Stimulated activated CD4-positive, alpha-beta T cell treated with anti-CD3 and anti-CD28 coated beads, Interleukin-15, amount 100 ng/mL, for 48 hours (primary cell): ENCODE results near the gene CACNA1C.

ENCODE experiments used
- DNase-seq, 2 donors: peaks; one replicate each; pipeline ENCODE4 v3.0.0-alpha.2; 2020; ENCODE audit warnings: low read depth in 2 of 2

CACNA1C gene

DNA sequence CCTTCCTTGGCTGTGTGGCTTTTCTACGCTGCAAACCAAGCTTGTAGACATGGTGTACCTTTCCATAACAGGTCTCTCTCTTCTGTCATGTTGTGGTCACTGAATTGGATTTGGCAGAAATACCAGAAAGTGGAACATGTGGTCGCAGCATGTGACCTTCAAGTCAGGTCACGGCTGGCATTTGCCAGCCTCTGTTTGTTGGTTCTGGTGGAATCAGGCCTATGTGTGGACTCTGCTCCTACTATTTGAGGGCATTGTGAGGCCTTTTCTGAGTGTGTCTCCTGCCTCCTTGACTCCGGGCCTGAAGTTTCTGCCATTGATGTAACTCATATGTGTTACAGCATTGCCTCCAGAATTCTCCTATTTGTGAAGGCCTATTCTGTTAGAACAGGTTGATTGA, 116.7 kb downstream of the CACNA1C start:
- no peak for DNase-seq

DNA sequence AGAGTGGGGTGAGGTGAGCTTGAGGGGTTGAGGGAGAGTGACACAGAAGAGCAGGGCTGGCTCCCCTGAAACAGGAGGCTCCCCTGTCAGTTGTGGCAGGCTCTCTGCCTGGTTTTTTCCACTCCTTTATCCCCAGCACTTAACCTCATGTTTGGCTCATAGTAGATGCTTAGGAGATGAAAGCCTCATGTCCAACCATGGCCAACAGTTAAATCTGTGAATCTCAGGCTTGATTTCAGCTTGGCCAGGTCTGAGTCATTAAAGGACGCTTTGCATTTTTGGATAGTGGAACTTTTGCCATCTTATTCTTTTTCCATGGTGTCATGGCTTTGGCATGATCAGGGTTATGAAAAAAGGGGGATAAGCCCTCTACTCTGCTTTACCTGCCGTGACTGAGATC, 117.2 kb downstream of the CACNA1C start:
- no peak for DNase-seq

DNA sequence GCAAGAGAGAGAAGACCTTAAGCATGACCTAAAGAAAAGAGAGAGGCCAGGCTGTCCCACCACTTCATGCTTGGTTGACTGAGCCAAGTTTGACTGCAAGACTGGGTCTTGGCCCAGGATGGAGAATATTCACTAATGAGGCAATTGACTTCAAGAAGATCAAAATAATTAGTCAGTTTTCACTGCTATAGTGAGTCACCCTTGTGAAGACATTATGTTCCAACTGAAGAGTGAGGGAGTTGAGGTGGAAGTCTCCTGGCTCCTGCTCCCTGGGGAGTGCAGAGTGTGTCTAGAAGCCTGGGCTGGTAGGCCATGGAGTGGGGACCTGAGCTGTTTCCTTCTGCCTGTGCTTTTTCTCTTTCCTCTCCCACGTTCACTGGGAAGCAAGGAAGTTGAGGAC, 117.6 kb downstream of the CACNA1C start:
- DNase-seq: no peak

DNA sequence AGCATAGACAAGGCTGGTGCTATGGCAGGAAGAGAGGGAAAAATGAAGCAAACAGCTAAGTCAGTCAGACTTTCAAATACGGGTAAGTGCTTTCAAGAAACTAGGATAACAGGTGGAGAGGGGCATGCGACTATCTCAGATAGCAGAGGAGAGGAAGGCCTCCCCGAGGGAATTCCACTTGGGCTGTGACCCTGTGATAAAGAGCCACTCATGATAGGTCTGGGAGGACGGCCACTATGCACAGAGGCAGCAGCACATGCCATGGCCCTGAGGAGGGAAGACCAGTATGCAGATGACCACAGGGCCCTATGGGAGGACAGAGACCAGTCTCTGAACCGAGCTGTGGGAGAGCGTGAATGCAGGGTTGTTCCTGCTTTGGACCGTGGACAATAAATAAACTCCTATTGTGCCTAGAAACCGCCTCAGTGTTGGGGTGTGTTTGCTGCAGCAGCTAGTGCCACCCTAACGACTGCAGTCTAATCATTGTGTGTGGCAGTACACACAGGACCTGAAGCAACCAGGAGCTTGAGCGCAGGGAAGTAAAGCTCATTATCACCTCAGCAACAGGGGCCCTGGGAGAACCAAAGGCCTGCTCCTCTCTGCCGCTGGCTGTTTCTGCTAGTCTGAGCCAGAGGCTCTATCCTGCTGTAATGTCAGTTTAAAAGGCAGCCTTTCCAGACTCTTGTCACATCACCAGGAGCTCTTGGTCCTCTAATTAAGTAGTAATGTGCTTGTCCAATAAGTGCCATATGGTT, 119.1 kb downstream of the CACNA1C start:
- DNase-seq: no peak

DNA sequence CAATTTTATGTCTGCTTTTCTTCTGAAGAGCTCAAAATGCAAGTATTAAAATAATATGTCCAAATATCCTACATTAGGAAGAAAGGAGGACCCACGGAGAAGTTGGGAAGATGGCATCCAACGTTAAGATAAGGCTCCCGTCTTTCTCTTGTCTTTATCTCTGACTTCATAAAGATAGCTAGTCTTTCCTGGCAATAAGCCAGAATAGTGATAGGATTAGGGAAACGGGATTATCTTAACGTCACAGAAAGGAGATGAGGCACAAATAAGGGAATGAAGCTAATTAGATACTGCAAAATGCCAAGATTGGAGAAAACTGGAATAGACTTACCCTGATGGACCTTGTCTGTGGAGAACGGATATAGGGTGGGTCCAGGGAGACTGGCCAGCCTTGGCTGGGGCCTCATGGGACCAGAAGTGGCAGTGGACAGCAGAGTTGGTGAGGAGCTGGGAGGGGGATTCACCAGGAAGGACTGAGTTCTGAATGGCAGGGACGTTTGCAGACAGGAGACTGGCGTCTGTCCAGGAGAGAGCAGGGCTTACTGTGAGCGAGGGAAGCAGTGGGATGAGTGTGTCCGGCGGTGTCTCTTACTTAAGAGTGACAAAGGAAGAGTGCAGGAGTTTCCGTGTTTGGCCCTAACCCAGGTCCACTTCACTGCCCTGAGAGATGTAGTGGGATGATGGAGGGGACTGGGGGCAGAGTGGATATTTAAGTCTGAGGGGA, 119.9 kb downstream of the CACNA1C start:
- no peak for DNase-seq

DNA sequence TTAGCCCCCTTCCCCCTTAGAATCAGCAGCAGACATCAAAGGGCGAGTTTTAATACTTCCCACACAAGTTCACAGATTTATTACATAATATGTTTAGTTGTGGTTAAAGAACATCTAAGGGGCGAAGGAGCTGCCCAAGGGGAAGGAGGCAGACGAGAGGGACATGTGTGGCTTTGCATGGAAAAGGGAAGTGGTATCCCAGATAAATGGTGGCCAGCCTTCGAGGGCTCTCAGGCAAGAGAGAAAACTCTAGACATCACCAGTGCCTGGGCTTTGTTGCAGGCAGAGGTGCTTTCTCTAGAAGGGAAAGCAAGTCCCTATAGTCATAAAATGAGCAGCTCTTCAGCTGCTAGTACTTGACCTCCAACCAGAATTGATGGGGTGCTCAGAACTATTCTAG, 121.2 kb downstream of the CACNA1C start:
- DNase-seq: no peak

DNA sequence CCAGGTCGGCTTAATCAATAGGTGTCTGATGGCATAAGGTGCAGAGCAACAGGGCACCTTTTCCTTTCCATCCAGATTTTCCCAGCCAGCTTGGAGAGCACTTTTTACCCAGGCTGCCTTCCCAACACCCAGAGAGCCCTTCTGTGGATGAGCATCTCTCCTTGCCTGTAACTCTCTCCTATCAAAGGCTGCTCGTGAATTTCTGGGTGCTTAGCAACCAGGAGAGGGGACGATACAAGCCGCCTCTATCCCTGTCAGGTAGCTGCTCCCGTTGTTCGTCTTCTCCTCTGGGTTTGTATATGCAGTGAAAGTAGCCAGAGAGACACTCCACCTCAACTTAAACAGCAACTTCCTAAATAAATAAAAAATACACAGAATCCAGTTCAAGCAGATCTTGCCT, 124.2 kb downstream of the CACNA1C start:
- no peak for DNase-seq

DNA sequence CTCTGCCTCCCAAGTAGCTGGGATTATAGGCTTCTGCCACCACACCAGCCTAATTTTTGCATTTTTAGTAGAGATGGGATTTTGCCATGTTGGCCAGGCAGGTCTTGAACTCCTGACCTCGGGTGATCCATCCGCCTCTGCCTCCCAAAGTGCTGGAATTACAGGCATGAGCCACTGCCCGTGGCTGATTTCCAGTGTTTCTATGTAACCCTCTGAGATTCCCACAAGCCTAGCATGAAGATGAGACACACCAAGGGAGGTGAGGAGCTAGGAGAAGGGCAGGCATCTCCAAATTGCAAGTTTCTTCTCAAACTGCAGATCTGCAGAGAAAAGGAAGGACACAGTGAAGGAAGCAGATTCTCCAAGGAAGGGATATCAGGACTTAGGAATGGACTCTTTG, 125.0 kb downstream of the CACNA1C start:
- DNase-seq: no peak

DNA sequence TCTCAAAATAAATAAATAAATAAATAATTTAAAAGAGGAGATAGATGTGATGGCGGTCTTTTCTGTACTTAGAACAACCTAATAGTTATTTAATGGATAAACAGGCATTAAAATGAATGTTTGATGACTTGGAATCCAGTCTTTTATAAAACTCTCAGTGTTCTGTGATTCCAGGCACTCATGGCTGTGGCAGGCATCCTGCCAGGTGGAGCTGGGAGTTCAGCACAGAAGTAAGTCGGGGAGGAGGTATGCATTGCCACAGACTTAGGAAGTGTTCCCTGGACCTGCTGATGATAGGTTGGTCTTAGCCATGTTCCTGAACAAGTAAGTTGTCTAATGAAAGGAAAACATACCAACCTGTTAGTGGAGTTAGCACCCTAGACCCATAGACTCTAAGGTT, 126.3 kb downstream of the CACNA1C start:
- no peak for DNase-seq

DNA sequence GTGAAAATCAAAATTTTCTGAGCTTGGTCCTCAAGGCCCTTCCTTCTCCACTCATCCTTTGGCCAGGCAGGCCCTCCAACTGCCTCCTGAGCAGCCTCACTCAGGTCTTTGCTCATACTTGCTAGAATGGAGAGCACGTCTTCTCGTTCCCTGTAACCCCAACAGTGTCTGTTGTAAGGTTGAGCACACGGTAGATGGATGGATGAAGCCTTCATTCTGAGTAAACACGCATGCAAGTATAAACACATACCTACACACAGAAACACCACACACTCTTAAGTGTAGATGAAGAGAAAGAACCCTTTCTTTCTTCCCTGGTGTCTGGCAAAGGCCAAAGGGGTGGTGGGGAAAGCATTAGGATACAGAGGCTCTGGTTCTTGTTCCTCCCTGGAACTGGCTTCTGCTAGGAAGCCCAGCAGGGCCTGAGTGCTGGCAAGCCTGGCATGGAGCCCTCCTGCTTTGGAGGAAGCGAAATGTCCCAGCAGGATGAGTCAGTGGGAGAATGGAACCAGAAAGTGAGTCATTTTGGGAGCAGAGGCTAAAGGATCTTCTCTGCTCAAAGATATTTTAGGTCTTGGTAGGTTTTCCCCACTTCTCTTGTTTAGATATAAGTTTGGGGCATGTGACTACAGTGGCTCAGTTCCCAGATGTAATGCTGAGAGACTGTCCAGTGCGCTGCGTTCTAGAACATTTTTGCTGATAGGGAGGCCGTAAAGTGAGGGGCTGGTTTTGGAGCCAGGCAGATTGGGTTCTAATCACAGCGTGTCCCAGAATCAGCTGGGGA, 127.4 kb downstream of the CACNA1C start:
- no peak for DNase-seq

DNA sequence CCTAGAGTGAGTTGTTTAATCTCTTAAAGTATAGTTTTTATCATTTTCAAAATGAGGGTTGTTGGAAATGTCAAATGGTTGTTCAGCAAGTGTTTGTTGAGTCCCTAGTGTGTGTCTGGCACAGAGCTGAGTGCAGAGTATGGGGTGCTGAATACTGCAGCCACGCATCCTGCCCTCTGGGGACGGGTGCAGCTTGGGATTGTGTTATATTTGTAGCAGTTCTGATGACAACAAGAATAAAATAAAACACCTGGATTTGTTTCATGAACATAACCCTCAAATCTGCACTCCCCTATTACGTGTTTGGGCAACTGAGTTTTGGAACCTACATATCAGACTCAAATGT, 127.9 kb downstream of the CACNA1C start:
- DNase-seq: no peak

DNA sequence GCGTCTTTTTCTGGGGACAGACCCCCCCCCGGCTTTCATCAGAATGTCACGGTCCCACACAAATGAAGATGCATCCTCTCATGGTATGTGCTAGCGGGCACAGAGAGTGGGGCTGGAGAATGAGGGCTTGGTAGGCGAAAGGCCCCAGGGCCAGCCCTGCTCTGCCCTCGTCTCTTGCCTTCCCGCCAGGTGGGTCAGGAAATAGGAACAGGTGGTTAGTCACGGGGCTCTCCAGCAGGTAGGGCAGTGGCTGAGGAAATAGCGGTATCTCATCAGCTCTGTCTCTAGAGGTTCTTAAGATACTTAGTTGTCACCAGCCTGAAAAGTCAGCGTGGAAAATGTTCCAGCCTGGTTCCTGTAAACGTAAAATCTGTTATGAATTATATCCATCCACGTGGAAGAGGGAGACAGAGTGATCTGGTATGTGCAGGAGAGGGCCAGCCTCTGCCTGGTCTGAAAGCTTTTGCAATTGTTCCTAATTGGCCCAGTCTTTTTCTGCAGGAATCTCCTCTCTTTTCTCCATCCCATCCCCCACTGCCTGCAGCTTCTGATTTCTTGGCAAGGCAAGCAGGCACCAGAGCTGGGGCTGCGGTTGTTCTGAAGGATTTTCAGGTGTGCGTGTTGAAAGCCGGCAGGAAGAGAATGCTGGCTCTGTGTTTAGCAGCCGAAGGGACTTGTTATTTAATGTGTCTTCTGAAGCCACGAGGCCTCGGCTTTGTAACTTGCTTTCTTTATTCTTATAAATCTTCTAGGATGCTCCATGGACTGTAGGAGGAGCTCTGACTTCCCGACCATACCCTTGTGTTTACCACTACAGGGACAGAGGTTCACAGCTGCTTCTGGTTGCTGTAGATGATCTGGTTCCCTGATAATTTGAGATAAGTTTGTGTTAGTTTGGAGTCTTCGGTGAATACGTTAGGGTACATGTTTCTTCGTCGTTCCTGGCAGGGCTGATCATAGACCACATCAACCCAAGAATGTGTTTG, 131.1 kb downstream of the CACNA1C start:
- DNase-seq: no peak

DNA sequence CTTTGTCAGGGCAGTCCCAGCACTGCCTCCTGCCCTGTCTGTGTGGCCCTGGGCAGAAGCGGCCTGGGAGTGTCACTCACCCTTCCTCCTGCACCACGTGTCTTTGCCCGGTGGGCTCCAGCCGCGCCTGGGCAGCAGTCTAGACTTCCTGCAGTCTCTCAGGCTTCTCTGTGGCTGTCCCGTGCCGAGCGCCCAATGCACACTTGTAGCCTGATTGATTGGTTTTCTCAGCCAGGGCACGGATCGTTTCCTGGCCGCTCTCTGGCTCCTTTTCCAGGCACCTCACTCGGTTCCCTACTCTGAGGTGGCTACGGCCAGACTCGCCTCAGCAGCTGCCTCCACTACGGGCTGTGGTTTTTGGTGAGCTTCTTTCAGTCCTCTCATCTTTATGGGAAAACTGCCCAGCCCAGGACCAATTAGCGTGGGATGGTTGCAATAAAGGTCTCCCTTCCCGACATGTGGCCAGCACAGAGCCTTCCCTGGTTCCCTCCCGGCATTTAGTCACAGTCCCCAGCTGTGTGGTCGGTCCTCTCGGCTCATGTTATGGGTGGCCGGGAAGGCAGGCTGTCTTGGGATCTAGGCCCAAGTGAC, 133.1 kb downstream of the CACNA1C start:
- no peak for DNase-seq

DNA sequence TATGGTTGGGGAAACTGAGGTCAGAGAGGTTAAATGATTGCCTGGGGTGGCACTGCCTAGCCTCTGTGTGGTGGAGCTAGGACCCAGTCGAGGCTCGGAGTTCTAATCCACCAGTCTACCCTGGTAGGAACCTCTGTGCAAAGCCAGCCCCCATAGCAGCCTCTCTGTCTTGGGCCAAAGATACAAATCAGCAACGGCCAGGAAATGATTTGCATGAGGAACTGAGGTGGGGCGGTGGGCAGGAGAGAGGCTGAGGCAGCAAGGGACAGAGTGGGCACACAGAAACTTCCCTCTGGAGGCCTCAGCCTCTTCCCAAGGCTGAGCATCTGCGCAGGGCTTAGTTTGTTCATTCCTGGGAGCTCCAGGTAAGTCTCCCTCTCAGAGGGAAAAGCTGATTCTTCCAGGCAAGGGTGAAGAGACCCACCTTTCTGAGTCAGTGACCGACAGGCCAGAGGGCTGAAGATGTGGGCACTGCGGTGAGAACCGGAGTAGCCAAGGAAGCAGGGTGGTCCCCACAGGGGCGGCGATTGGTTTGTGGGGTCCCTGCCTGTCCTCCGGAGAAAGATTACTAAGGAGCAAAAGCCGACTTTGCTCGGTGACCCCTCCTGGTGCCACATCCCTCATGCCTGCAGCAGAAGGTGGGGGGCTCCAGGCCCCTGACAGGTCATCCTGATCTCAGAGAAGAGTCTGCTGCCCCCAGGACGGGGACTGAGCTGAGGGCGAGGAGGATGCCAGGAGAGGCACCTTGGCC, 134.6 kb downstream of the CACNA1C start:
- no peak for DNase-seq

DNA sequence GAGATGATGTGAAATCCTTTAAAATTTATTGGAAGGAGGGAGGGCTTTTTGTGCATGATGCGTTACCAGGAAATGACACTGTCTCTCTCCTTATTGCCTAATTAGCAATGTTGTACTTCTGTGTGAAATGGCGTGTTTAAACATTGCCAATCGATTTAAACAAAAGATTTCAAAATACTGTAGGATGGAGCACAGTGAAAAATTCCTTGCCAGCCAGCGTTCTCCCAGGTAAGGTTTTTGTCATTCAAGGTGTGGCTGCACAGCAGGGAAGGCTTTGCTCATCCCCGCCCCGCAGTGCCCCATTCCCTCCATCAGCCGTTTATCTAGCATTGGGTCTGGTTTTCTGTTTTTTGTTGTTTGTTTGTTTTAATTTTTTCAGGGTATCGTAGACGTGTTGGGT, 137.3 kb downstream of the CACNA1C start:
- no peak for DNase-seq

DNA sequence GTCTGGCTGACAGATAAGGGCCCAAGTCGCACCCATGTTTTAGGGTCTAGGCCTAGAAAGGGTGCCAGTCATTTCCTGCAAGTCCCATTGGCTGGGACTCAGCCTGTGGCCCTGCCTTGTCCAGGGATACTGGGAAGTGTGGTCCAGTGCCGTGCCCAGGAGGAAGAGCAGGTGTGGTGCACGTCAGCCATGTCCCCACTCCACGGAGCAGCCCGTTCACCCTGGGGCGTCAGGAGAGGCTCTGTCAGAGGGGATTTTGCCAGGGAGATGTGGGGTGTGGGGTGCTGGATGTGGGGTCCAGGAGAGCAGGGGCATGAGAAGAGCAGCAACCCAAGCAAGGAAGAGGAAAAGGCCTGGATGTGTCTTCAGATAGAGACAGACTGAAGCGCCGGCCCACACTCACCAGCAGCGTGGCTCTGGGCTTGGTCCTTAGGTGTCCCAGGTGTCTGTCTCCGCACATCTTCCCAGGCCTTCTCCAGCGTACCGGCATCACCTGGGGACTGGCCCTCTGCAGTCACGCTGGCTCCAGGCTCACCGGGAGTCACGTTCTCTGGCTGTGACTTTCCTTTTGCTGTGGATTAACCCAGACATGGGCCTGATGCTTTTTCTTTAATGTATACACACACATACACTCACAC, 138.2 kb downstream of the CACNA1C start:
- DNase-seq: no peak

DNA sequence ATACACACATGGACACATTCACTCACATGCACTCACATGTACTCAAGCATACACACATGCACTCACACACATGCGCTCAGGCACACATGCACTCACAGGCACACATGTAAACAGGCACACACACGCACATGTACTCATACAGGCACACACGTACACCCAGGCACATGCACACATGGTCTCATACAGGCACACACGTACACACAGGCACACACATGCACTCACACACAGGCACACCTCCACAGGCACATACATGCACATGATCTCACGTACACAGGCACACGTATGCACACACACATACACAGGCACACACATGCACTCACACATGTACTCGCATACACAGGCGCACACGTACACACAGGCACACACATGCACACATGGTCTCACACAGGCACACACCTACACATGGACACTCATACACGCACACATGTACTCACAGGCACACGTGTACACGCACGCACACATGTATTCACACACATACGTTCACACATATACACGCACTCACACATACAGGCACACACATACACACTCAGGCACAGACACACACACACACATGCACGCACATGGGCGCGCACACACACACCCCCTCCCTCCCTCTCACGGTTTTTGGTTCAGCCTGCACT, 138.9 kb downstream of the CACNA1C start:
- no peak for DNase-seq

DNA sequence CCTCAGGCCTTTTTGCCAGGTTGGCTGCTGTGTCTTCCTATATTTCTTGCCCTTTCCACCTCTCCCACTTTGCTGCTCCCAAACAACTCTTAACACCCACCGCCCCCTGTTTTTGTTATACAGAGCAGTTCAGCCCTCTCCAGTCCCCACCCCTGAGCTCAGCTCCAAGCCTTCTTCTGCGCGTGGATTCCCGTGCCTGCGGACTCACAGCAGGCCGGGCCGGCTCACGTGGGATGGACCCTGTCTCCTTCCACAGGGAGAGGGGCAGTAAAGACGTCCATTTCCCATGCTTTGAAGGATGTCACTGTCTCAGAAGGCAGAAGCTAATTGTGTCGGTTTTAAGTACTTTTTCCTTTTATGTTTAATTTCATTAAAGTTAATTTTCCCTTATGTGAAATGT, 139.4 kb downstream of the CACNA1C start:
- DNase-seq: no peak

DNA sequence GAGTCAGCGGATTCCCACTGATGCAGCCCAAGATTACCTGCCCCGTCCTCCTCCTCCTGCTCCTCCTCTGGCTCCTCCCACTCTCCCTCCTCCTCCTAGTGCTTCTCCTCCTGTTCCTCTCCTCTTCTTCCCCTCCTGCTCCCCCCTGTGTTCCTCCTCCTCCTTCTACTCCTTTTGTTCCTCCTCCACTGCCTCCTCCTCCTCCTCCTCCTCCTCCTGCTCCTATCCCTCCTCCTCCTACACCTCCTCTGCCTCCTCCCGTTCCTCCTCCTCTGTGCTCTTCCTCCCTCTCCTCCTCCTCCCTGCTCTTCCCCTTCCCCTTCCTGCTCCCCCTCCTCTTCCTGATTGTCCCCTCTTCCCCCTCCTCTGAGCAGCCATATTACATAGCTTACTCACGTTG, 141.3 kb downstream of the CACNA1C start:
- DNase-seq: no peak

DNA sequence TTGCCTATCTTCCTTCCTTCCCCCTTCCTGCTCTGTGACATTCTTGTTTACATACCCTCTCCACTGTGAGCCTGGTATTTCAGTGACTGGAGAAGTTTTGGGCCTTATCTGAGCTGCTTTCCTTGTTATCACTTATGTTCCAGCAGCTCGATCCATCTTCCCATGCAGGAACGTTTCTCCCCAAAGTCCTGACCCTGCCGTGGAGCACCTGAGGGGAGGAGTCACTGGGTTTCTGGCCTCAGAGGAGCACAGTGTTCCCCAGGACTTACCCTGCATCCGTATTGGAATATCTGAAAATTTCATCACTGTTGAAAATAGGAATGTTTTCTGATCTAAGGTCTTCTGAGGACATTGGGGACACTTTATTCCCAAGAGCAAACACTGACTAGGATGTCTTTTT, 141.8 kb downstream of the CACNA1C start:
- no peak for DNase-seq
